H1 (cell line): Measurements from ENCODE around the gene TARS2.

Experiments
- CHD2 ChIP-seq: IDR thresholded peaks from 2 replicates; pipeline ENCODE4 v1.6.1; 2012; ENCODE audit warnings: low read length, improper control_type of control experiment
- POLR2A ChIP-seq, 2 experiments: IDR thresholded peaks; 1 replicate in 1 of 2; 2 replicates in 1 of 2; pipeline ENCODE4 v1.6.1; 2011; ENCODE audit warnings: low read depth in 2 of 2, low read length in 2 of 2, mild to moderate bottlenecking in 2 of 2; ENCODE audit errors: control extremely low read depth in 1 of 2
- TAF1 ChIP-seq: IDR thresholded peaks from 2 replicates; pipeline ENCODE4 v1.6.1; 2011; ENCODE audit warnings: mild to moderate bottlenecking, low read depth, low read length
- TF ChIP-seq, protein P1 (sequence below): fragments of 300-600 bp; sonication (generic); IDR thresholded peaks from 2 replicates; pipeline ENCODE4 v1.7.1; 2012; ENCODE audit warnings: low read length, moderate library complexity, mild to moderate bottlenecking, inconsistent platforms; ENCODE audit not compliant: insufficient replicate concordance

DNA sequence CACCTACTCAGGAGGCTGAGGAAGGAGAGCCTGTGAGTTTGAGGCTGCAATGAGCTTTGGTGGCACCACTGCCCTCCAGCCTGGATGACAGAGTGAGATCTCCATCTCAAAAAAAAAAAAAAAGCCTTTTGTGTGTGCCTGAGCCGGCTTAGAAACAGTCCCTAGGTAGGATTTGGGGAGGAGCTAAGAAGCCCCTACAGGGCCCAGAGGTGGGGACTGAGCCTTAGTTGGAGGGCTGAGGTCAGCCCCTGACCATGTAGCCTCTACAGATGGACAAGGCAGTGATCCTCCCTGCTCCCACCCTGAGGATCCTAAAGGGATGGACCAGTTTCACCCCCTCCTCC, 64.5 kb downstream of the TARS2 start:
- TF ChIP-seq TAF1 (no peak), CHD2 (no peak), POLR2A (IDR thresholded peaks at IDR 0.05; ENCODE audit: control extremely low read depth in 1 of 2, low read depth in 2 of 2, low read length in 2 of 2) (no peak)
- TF ChIP-seq, protein P1, sequence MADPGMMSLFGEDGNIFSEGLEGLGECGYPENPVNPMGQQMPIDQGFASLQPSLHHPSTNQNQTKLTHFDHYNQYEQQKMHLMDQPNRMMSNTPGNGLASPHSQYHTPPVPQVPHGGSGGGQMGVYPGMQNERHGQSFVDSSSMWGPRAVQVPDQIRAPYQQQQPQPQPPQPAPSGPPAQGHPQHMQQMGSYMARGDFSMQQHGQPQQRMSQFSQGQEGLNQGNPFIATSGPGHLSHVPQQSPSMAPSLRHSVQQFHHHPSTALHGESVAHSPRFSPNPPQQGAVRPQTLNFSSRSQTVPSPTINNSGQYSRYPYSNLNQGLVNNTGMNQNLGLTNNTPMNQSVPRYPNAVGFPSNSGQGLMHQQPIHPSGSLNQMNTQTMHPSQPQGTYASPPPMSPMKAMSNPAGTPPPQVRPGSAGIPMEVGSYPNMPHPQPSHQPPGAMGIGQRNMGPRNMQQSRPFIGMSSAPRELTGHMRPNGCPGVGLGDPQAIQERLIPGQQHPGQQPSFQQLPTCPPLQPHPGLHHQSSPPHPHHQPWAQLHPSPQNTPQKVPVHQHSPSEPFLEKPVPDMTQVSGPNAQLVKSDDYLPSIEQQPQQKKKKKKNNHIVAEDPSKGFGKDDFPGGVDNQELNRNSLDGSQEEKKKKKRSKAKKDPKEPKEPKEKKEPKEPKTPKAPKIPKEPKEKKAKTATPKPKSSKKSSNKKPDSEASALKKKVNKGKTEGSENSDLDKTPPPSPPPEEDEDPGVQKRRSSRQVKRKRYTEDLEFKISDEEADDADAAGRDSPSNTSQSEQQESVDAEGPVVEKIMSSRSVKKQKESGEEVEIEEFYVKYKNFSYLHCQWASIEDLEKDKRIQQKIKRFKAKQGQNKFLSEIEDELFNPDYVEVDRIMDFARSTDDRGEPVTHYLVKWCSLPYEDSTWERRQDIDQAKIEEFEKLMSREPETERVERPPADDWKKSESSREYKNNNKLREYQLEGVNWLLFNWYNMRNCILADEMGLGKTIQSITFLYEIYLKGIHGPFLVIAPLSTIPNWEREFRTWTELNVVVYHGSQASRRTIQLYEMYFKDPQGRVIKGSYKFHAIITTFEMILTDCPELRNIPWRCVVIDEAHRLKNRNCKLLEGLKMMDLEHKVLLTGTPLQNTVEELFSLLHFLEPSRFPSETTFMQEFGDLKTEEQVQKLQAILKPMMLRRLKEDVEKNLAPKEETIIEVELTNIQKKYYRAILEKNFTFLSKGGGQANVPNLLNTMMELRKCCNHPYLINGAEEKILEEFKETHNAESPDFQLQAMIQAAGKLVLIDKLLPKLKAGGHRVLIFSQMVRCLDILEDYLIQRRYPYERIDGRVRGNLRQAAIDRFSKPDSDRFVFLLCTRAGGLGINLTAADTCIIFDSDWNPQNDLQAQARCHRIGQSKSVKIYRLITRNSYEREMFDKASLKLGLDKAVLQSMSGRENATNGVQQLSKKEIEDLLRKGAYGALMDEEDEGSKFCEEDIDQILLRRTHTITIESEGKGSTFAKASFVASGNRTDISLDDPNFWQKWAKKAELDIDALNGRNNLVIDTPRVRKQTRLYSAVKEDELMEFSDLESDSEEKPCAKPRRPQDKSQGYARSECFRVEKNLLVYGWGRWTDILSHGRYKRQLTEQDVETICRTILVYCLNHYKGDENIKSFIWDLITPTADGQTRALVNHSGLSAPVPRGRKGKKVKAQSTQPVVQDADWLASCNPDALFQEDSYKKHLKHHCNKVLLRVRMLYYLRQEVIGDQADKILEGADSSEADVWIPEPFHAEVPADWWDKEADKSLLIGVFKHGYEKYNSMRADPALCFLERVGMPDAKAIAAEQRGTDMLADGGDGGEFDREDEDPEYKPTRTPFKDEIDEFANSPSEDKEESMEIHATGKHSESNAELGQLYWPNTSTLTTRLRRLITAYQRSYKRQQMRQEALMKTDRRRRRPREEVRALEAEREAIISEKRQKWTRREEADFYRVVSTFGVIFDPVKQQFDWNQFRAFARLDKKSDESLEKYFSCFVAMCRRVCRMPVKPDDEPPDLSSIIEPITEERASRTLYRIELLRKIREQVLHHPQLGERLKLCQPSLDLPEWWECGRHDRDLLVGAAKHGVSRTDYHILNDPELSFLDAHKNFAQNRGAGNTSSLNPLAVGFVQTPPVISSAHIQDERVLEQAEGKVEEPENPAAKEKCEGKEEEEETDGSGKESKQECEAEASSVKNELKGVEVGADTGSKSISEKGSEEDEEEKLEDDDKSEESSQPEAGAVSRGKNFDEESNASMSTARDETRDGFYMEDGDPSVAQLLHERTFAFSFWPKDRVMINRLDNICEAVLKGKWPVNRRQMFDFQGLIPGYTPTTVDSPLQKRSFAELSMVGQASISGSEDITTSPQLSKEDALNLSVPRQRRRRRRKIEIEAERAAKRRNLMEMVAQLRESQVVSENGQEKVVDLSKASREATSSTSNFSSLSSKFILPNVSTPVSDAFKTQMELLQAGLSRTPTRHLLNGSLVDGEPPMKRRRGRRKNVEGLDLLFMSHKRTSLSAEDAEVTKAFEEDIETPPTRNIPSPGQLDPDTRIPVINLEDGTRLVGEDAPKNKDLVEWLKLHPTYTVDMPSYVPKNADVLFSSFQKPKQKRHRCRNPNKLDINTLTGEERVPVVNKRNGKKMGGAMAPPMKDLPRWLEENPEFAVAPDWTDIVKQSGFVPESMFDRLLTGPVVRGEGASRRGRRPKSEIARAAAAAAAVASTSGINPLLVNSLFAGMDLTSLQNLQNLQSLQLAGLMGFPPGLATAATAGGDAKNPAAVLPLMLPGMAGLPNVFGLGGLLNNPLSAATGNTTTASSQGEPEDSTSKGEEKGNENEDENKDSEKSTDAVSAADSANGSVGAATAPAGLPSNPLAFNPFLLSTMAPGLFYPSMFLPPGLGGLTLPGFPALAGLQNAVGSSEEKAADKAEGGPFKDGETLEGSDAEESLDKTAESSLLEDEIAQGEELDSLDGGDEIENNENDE: no peak
